T-helper 2 cell treated with Interferon-gamma antibody and Interleukin-4, amounts not matched to agents 5 μg/mL and 100 μg/mL, for 36 hours (primary cell): ENCODE data around the gene SENP6.
"Not testable (repeated sequence)": the region's sequence is repeated elsewhere in the genome, so short reads cannot be mapped to it uniquely, and the experiment has no call there.

Experiments used
- DNase-seq: peaks from one replicate; pipeline ENCODE4 v3.0.0; 2021; ENCODE audit warnings: low spot score
- H3K27ac Mint-ChIP-seq: one replicate; pipeline ENCODE4 v1.8.0; 2021; ENCODE audit warnings: mild to moderate bottlenecking, mixed read lengths
- H3K27me3 Mint-ChIP-seq: one replicate; pipeline ENCODE4 v1.8.0; 2021; ENCODE audit warnings: low read depth, mixed read lengths
- H3K36me3 Mint-ChIP-seq: one replicate; pipeline ENCODE4 v1.8.0; 2021; ENCODE audit warnings: low read depth, mixed read lengths
- H3K4me1 Mint-ChIP-seq: one replicate; pipeline ENCODE4 v1.8.0; 2021; ENCODE audit warnings: low read depth, mixed read lengths
- H3K4me3 Mint-ChIP-seq: one replicate; pipeline ENCODE4 v1.8.0; 2022; ENCODE audit warnings: mild to moderate bottlenecking, moderate library complexity, mixed read lengths
- H3K9me3 Mint-ChIP-seq: one replicate; pipeline ENCODE4 v1.8.0; 2021; ENCODE audit warnings: mixed read lengths

The SENP6 gene

DNA sequence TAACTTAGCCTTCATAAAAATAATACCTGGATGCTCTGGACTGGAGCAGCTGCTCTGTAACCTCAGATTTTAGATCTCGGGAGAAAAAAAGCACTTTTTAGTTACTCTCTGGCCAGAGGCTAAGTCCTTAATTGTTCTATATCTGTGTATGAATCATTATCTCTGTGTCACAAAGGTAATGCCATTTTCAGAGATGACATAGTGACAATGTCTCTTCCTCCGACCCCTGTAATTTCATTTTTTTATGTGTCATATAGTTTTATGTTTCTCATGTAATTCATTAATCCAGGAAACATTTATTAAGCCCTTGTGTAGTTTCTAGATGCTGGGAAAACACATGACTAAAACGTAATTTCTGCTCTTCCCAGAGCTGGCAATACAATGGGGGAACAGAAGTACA lies 55.6 kb downstream of the SENP6 start:
- peaks cover 51% of the 10 kb centered on the region for H3K36me3 Mint-ChIP-seq
- H3K27me3 Mint-ChIP-seq: no peaks in the 10 kb centered on the region

DNA sequence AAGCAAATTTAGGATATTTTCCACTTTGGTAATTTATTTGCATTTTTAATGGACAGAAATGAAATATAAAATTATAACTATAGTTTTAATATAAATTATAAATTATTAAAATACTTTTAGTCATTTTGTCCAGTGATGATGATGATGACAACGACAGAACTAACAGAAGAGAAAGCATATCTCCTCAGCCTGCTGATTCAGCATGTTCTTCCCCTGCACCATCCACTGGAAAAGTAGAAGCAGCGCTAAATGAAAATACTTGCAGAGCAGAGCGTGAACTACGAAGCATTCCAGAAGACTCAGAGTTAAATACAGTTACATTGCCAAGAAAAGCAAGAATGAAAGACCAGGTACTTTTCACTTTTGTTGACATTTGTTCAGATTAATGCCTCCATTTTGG lies 64.9 kb downstream of the SENP6 start:
- peaks cover 17% of the 10 kb centered on the region for H3K36me3 Mint-ChIP-seq
- peaks cover 4% of the 10 kb centered on the region for H3K4me1 Mint-ChIP-seq
- no peaks in the 10 kb centered on the region for H3K27me3 Mint-ChIP-seq
- no peak overlapping the region for H3K4me3 Mint-ChIP-seq
- no peak overlapping the region for H3K27ac Mint-ChIP-seq
- DNase-seq: no peak
- H3K9me3 Mint-ChIP-seq: no peaks in the 10 kb centered on the region

More for the DNA sequence above, 55.6 kb downstream of the SENP6 start:
- Mint-ChIP-seq H3K4me1 (no peaks in the 10 kb centered on the region), H3K4me3 (no peak overlapping the region), H3K27ac (no peak overlapping the region), H3K9me3 (no peaks in the 10 kb centered on the region)
- no peak for DNase-seq

DNA sequence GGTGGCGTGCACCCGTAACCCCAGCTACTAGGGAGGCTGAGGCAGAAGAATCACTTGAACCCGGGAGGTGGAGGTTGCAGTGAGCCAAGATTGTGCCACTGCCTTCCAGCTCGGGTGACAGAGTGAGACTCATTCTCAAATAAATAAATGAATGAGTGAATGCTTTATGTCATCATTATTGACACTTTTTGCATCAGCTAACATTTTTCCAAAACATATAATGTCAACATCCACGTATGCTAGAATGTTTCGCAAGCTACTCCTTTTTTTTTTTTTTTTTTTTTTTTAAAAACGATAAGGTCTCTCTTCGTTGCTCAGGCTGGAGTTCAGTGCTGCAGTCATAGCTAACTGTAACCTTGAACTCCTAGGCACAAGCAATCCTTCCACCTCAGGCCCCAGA lies 72.2 kb downstream of the SENP6 start:
- no peak overlapping the region for H3K27ac Mint-ChIP-seq
- no peaks in the 10 kb centered on the region for H3K27me3 Mint-ChIP-seq
- no peaks in the 10 kb centered on the region for H3K9me3 Mint-ChIP-seq
- DNase-seq: no peak
- H3K4me1 Mint-ChIP-seq: no peaks in the 10 kb centered on the region
- H3K36me3 Mint-ChIP-seq: peaks cover 26% of the 10 kb centered on the region
- H3K4me3 Mint-ChIP-seq: no peak overlapping the region

DNA sequence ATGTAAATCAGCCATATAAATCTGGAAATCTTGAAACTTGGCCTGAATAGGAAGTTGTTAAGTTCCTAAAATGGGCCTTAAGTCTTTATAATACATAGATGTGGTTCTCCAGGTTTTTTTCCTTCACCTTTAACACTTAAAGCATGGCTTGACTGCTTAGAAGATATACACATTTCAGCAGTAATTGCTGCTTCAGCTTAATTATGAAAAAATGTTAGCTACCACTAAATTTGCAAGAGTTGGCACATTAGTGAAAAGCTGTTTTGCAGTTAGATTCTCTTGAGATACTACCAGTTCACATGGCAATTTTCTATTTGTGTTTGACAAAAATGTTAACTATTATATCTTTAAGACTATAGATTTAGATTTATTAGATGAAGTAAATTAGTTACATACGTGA lies 74.7 kb downstream of the SENP6 start:
- no peak overlapping the region for H3K27ac Mint-ChIP-seq
- H3K9me3 Mint-ChIP-seq: peaks cover 6% of the 10 kb centered on the region
- no peak for DNase-seq
- H3K4me3 Mint-ChIP-seq: no peak overlapping the region
- H3K4me1 Mint-ChIP-seq: peaks cover 3% of the 10 kb centered on the region
- H3K27me3 Mint-ChIP-seq: no peaks in the 10 kb centered on the region
- H3K36me3 Mint-ChIP-seq: peaks cover 50% of the 10 kb centered on the region

DNA sequence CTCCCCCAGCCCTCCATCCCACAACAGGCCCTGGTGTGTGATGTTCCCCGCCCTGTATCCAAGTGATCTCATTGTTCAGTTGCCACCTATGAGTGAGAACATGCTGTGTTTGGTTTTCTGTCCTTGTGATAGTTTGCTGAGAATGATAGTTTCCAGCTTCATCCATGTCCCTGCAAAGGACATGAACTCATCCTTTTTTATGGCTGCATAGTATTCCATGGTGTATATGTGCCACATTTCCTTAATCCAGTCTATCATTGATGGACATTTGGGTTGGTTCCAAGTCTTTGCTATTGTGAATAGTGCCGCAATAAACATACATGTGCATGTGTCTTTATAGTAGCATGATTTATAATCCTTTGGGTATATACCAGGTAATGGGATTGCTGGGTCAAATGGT lies 80.9 kb downstream of the SENP6 start:
- H3K27ac Mint-ChIP-seq, H3K27me3 Mint-ChIP-seq, H3K4me3 Mint-ChIP-seq, DNase-seq, H3K4me1 Mint-ChIP-seq: not testable (repeated sequence)
- H3K36me3 Mint-ChIP-seq: peaks cover 93% of the 10 kb centered on the region
- H3K9me3 Mint-ChIP-seq: peaks cover 28% of the 10 kb centered on the region

DNA sequence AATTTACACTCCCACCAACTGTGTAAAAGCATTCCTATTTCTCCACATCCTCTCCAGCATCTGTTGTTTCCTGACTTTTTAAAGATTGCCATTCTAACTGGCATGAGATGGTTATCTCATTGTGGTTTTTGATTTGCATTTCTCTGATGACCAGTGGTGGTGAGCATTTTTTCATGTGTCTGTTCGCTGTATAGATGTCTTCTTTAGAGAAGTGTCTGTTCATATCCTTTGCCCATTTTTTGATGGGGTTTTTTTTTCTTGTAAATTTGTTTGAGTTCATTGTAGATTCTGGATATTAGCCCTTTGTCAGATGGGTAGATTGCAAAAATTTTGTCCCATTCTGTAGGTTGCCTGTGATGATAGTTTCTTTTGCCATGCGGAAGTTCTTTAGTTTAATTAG lies 81.3 kb downstream of the SENP6 start:
- H3K4me3 Mint-ChIP-seq, H3K27me3 Mint-ChIP-seq, DNase-seq, H3K27ac Mint-ChIP-seq: not testable (repeated sequence)
- peaks cover 94% of the 10 kb centered on the region for H3K36me3 Mint-ChIP-seq
- peaks cover 13% of the 10 kb centered on the region for H3K4me1 Mint-ChIP-seq
- peaks cover 28% of the 10 kb centered on the region for H3K9me3 Mint-ChIP-seq

DNA sequence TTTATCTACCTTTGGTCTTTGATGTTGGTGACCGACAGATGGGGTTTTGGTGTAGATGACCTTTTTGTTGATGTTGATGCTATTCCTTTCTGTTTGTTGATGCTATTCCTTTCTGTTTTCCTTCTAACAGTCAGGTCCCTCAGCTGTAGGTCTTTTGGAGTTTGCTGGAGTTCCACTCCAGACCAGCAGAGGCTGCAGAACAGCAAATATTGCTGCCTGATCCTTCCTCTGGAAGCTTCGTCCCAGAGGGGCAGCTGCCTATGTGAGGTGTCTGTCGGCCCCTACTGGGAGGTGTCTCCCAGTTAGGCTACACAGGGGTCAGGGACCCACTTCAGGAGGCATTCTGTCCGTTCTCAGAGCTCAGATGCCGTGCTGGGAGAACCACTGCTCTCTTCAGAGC lies 85.9 kb downstream of the SENP6 start:
- peaks cover 13% of the 10 kb centered on the region for H3K9me3 Mint-ChIP-seq

DNA sequence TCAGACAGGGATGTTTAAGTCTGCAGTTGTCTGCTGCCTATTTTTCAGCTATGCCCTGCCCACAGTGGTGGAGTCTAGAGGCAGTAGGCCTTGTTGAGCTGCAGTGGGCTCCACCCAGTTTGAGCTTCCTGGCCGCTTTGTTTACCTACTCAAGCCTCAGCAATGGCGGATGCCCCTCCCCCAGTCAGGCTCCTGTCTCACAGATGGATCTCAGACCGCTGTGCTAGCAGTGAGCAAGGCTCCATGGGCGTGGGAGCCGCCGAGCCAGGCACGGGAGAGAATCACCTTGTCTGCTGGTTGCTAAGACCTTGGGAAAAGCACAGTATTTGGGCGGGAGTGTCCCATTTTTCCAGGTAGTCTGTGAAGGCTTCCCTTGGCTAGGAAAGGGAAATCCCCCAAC lies 86.3 kb downstream of the SENP6 start:
- not testable (repeated sequence) for H3K4me3 Mint-ChIP-seq, DNase-seq, H3K27me3 Mint-ChIP-seq, H3K27ac Mint-ChIP-seq
- H3K36me3 Mint-ChIP-seq: peaks cover 65% of the 10 kb centered on the region
- H3K4me1 Mint-ChIP-seq: peaks cover 13% of the 10 kb centered on the region
- peaks cover 11% of the 10 kb centered on the region for H3K9me3 Mint-ChIP-seq

More for the DNA sequence above, 85.9 kb downstream of the SENP6 start:
- peaks cover 65% of the 10 kb centered on the region for H3K36me3 Mint-ChIP-seq
- not testable (repeated sequence) for H3K27ac Mint-ChIP-seq, H3K4me3 Mint-ChIP-seq, H3K27me3 Mint-ChIP-seq, DNase-seq
- H3K4me1 Mint-ChIP-seq: peaks cover 13% of the 10 kb centered on the region

DNA sequence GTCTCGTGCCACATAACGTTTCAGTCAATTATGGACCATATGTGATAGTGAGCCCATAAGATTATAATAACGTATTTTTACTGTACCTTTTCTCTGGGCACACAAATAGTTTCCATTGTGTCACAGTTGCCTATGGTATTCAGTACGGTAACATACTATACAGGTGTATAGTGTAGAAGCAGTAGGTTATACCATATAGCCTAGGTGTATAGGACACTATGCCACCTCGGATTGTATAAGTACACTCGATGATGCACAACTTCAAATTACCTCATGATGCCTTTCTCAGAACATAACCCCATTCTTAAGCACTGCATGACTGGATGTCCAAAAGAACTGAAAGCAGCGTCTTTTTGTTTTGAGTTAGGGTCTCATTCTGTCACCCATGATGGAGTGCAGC lies 87.9 kb downstream of the SENP6 start:
- peaks cover 13% of the 10 kb centered on the region for H3K4me1 Mint-ChIP-seq
- no peaks in the 10 kb centered on the region for H3K9me3 Mint-ChIP-seq
- H3K36me3 Mint-ChIP-seq: peaks cover 58% of the 10 kb centered on the region
- DNase-seq: no peak
- H3K27me3 Mint-ChIP-seq: no peaks in the 10 kb centered on the region
- H3K4me3 Mint-ChIP-seq: no peak overlapping the region
- no peak overlapping the region for H3K27ac Mint-ChIP-seq

DNA sequence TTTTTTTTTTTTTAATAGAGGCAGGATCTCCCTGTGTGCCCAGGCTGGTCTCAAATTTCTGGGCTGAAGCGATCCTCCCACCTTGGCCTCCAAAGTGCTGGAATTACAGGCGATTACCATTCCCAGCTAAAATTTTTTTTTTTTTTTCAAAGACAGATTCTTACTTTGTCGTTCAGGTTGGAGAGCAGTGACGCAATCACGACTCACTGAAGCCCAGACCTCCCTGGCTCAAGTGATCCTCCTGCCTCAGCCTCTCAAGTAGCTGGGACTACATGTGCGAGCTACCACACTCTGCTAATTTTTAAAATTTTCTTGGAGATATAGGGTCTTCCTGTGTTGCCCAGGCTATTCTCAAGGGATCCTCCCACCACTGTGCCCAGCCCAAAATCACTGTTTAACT lies 89.3 kb downstream of the SENP6 start:
- Mint-ChIP-seq H3K27me3 (no peaks in the 10 kb centered on the region), H3K4me1 (peaks cover 13% of the 10 kb centered on the region), H3K27ac (no peak overlapping the region), H3K9me3 (no peaks in the 10 kb centered on the region), H3K4me3 (no peak overlapping the region), H3K36me3 (peaks cover 47% of the 10 kb centered on the region)
- no peak for DNase-seq

DNA sequence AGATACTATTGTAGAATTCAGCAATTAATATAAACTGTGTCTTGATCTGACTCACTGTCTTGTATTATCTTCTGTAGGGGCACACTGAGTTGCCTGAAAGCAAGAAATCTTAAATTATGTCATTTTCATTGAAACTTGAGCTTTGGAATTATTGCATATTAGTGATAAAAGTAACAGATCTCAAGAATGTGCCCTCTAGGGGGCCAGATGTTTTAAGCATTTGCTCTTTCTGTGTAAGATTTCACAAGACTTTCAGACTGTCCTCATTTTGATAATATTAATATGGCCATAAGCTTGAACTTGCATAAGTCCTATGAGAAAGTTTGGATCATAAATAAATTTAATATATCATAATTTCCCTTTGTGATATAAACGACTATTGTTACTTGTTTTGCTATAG lies 91.9 kb downstream of the SENP6 start:
- H3K27me3 Mint-ChIP-seq: no peaks in the 10 kb centered on the region
- no peak overlapping the region for H3K27ac Mint-ChIP-seq
- no peak overlapping the region for H3K4me3 Mint-ChIP-seq
- no peaks in the 10 kb centered on the region for H3K4me1 Mint-ChIP-seq
- no peak for DNase-seq
- no peaks in the 10 kb centered on the region for H3K9me3 Mint-ChIP-seq
- peaks cover 37% of the 10 kb centered on the region for H3K36me3 Mint-ChIP-seq

DNA sequence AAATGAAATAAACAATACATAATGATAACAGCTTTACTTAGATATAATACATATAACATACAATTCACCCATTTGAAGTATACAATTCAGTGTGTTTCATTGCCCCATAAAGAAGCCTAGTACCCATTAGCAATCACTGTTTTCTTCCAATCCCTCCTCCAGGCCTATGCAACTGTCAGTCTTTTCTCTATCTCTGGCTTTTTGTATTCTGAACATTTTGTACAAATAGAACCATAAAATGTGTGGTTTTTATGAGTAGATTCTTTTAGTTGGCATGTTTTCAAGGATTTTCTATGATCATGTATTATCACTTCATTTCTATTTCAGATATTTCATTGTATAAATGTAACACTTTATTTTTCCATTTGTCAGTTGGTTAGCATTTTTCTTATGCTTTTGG lies 92.7 kb downstream of the SENP6 start:
- Mint-ChIP-seq H3K27me3 (no peaks in the 10 kb centered on the region), H3K4me3 (no peak overlapping the region), H3K27ac (no peak overlapping the region), H3K4me1 (no peaks in the 10 kb centered on the region), H3K36me3 (peaks cover 32% of the 10 kb centered on the region), H3K9me3 (no peaks in the 10 kb centered on the region)
- no peak for DNase-seq

DNA sequence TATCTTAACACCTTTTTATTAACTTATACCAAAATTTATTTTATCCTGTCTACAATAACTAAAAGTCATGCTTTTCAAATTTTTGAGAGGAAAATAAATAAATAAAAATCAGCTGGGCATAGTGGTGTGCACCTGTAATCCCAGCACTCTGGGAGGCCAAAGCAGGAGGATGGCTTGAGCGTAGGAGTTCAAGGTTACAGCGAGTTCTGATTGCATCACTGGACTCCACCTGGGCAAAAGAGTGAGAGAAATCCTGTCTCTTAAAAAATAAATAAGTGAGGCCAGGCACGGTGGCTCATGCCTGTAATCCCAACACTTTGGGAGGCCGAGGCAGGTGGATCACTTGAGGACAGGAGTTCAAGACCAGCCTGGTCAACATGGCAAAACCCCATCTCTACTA lies 106.7 kb downstream of the SENP6 start:
- peaks cover 32% of the 10 kb centered on the region for H3K36me3 Mint-ChIP-seq
- H3K4me1 Mint-ChIP-seq, H3K27ac Mint-ChIP-seq, H3K9me3 Mint-ChIP-seq, H3K27me3 Mint-ChIP-seq, DNase-seq, H3K4me3 Mint-ChIP-seq: not testable (repeated sequence)

DNA sequence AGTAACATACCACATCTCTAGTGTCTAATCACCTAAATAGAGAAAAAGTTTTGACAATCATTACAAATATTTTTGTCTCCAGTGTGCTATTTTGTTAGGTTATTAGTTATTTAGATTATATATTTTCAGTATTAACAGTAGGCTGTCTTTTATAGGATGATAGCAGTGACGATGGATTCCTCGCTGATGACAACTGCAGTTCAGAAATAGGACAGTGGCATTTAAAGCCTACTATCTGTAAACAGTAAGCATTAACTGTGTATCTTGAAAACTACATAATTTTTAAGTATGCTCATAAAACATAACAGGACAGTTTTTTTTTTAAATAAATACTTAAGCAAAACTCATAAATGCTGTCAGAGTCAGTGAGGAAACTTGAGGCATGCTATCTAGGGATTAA lies 109.5 kb downstream of the SENP6 start:
- Mint-ChIP-seq H3K9me3 (no peaks in the 10 kb centered on the region), H3K36me3 (peaks cover 38% of the 10 kb centered on the region)

DNA sequence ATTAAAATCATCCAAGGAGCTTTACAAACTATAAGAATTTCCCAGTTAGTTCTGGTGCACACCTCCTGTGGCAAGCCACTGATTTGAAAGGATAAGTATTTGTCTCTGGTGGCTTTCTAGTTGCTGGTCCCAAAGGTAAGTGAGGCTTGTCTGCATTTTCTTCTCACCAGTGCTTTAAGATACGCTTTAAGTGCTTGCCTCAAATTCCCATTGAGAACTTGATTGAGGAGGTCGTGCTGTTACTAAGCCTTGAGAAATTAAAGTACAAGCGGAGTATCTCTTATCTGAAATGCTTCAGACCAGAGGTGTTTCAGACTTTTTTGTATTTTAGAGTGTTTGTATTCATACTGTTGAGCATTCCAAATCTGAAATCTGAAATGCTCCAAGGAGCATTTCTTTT lies 117.5 kb downstream of the SENP6 start:
- DNase-seq: no peak

More for the DNA sequence above, 109.5 kb downstream of the SENP6 start:
- Mint-ChIP-seq H3K27me3 (no peaks in the 10 kb centered on the region), H3K4me1 (no peaks in the 10 kb centered on the region), H3K4me3 (no peak overlapping the region), H3K27ac (no peak overlapping the region)
- DNase-seq: no peak

More for the DNA sequence above, 117.5 kb downstream of the SENP6 start:
- Mint-ChIP-seq H3K27me3 (no peaks in the 10 kb centered on the region), H3K9me3 (no peaks in the 10 kb centered on the region), H3K4me1 (no peaks in the 10 kb centered on the region), H3K36me3 (peaks cover 14% of the 10 kb centered on the region), H3K27ac (no peak overlapping the region), H3K4me3 (no peak overlapping the region)
